ENCODE measurements around the gene NFE2. TPM values are rescaled to one million over a fixed set of nuclear protein-coding genes. Genes with fewer than 3 reads are reported as not detected.
A peak's percentile ranks its signal among the peaks of the same experiment; 100 is the strongest.

NFE2 gene
- total and polyA plus RNA-seq, 2 donors (not counting 3 experiments of a cell fraction or from before 2014, with no cell fraction given), result not detected

DNA sequence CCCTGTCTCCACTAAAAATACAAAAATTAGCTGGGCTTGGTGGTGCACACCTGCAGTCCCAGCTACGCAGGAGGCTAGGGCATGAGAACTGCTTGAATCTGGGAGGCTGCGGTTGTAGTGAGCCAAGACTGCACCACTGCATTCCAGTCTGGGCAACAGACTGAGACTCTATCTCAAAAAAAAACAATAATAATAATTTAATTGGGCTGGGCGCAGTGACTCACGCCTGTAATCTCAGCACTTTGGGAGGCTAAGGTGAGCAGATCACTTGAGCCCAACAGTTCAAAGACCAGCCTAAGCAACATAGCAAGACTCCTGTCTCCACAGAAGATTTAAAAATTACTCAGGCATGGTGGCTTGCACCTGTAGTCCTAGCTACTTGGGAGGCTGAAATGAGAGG lies 47.6 kb downstream of the NFE2 start:
- Histone ChIP-seq H3K27me3 (ENCODE audit: control insufficient read depth in 2 of 2, insufficient read depth in 2 of 2, low read length in 2 of 2) (no peaks in the 10 kb centered on the region), H2AFZ (ENCODE audit: low read depth, low read length) (no peak overlapping the region), H4K20me1 (replicated peaks; ENCODE audit: control insufficient read depth, extremely low read depth, insufficient read depth, low read length) (no peaks in the 10 kb centered on the region), H3K36me3 (ENCODE audit: control insufficient read depth in 2 of 2, extremely low read depth in 1 of 2, insufficient read depth in 2 of 2, low read length in 2 of 2) (peaks cover 7 to 11% of the 10 kb centered on the region in 2 experiments), H3K79me2 (ENCODE audit: control insufficient read depth, insufficient read depth, low read length) (peaks cover 31% of the 10 kb centered on the region), H3K9ac (replicated peaks; ENCODE audit: extremely low read depth, insufficient read depth, low read length) (no peak overlapping the region), H3K27ac (ENCODE audit: insufficient read depth, low read depth, low read length) (no peak overlapping the region), H3K9me3 (replicated peaks; ENCODE audit: control insufficient read depth, insufficient read depth, low read length) (no peaks in the 10 kb centered on the region), H3K4me1 (ENCODE audit: control insufficient read depth, extremely low read depth, insufficient read depth, low read length) (peaks cover 3% of the 10 kb centered on the region), H3K9me1 (replicated peaks; ENCODE audit: control insufficient read depth, extremely low read depth, insufficient read depth, low read length) (no peaks in the 10 kb centered on the region), H3K4me3 (replicated peaks in 1 of 3; ENCODE audit: insufficient read depth in 1 of 3, low read depth in 1 of 3, low read length in 3 of 3) (no peak overlapping the region), H3K4me2 (ENCODE audit: insufficient read depth, low read length) (no peak overlapping the region)
- dilution Hi-C loops (cut with MboI; ENCODE audit: extremely low pct_ligation_motif_present, low sequenced_read_pairs) (no loop called here), intact Hi-C loops (cut with micrococcal nuclease) (no loop called here)
- POLR2A ChIA-PET, result no interaction called here
- TF ChIP-seq FOS (IDR thresholded peaks at IDR 0.05; ENCODE audit: borderline replicate concordance, insufficient read depth, low read length), result no peak
- CTCF ChIA-PET, result interaction anchor here (0.8 to 3.1 kb wide), 5 partner anchors 8 to 83 kb away, joined by 3 to 41 read pairs (median 10); no protein-coding TSS in a partner anchor
- DNase-seq (ENCODE audit: low read depth, low spot score), result no peak
- no TSS peak for BruUV-seq (replicated peaks)
- FAIRE-seq, result no peak

DNA sequence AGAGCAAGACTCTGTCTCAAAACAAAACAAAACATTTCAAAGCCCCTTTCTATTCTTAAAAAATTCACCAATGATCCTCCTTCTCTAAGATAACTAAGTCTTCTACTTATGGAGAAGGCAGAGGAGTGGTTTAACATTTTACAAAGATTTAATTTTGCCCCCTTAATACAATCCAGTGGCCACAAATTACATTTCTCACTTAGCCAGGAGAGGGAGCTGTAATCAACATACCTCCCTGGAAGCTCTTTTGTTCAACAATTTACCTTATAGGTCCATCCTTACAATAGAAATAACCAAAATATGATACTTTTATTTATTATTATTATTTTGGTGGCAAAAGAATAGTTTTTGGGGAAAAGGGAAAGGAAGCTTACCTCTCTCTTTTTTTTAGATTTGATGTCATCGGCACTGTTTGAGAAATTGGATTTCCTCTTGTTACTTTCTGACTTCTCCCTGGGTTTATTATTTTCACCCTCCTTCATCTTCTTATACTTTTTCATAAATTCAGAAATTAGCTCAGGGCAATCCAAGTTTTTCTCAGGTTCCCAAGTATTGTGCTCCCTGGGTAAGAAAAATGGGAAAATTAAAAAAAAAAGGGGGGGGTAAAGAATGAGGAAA lies 49.0 kb downstream of the NFE2 start:
- Histone ChIP-seq H3K79me2 (ENCODE audit: control insufficient read depth, insufficient read depth, low read length) (peaks cover 25% of the 10 kb centered on the region), H3K27me3 (ENCODE audit: control insufficient read depth in 2 of 2, insufficient read depth in 2 of 2, low read length in 2 of 2) (no peaks in the 10 kb centered on the region), H3K36me3 (ENCODE audit: control insufficient read depth in 2 of 2, extremely low read depth in 1 of 2, insufficient read depth in 2 of 2, low read length in 2 of 2) (peaks cover 4 to 7% of the 10 kb centered on the region in 2 experiments), H4K20me1 (replicated peaks; ENCODE audit: control insufficient read depth, extremely low read depth, insufficient read depth, low read length) (no peaks in the 10 kb centered on the region), H3K4me1 (ENCODE audit: control insufficient read depth, extremely low read depth, insufficient read depth, low read length) (no peaks in the 10 kb centered on the region), H3K9ac (replicated peaks; ENCODE audit: extremely low read depth, insufficient read depth, low read length) (no peak overlapping the region), H2AFZ (ENCODE audit: low read depth, low read length) (no peak overlapping the region), H3K9me3 (replicated peaks; ENCODE audit: control insufficient read depth, insufficient read depth, low read length) (no peaks in the 10 kb centered on the region), H3K4me3 (replicated peaks in 1 of 3; ENCODE audit: insufficient read depth in 1 of 3, low read depth in 1 of 3, low read length in 3 of 3) (no peak overlapping the region), H3K4me2 (ENCODE audit: insufficient read depth, low read length) (no peak overlapping the region), H3K27ac (ENCODE audit: insufficient read depth, low read depth, low read length) (no peak overlapping the region), H3K9me1 (replicated peaks; ENCODE audit: control insufficient read depth, extremely low read depth, insufficient read depth, low read length) (no peaks in the 10 kb centered on the region)
- DNase-seq (ENCODE audit: low read depth, low spot score), result peak; percentile 67
- CTCF ChIA-PET, result interaction anchor here (0.6 to 3.1 kb wide), 50 partner anchors 9 to 495 kb away, joined by 3 to 41 read pairs (median 5); partner anchors contain the start of genes CBX5, COPZ1, HNRNPA1 and NFE2
- BruUV-seq (replicated peaks), result no TSS peak
- POLR2A ChIA-PET, result interaction anchor here (0.8 to 1.8 kb wide), 3 partner anchors 28 to 35 kb away, joined by 3 to 15 read pairs (median 6); partner anchors contain the start of genes CBX5 and HNRNPA1
- FAIRE-seq, result no peak
- TF ChIP-seq, protein P1, sequence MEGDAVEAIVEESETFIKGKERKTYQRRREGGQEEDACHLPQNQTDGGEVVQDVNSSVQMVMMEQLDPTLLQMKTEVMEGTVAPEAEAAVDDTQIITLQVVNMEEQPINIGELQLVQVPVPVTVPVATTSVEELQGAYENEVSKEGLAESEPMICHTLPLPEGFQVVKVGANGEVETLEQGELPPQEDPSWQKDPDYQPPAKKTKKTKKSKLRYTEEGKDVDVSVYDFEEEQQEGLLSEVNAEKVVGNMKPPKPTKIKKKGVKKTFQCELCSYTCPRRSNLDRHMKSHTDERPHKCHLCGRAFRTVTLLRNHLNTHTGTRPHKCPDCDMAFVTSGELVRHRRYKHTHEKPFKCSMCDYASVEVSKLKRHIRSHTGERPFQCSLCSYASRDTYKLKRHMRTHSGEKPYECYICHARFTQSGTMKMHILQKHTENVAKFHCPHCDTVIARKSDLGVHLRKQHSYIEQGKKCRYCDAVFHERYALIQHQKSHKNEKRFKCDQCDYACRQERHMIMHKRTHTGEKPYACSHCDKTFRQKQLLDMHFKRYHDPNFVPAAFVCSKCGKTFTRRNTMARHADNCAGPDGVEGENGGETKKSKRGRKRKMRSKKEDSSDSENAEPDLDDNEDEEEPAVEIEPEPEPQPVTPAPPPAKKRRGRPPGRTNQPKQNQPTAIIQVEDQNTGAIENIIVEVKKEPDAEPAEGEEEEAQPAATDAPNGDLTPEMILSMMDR (IDR thresholded peaks at IDR 0.05; ENCODE audit: extremely low read depth in 1 of 2, insufficient read depth in 1 of 2, low read depth in 1 of 2, low read length in 2 of 2), result peak; percentile 43 to 46
- TF ChIP-seq FOS (IDR thresholded peaks at IDR 0.05; ENCODE audit: borderline replicate concordance, insufficient read depth, low read length), result no peak
- intact Hi-C loops (cut with micrococcal nuclease), result loop anchor here (1.0 kb wide), 4 partner anchors 28 to 117 kb away; no protein-coding TSS in a partner anchor
- dilution Hi-C loops (cut with MboI; ENCODE audit: extremely low pct_ligation_motif_present, low sequenced_read_pairs), result no loop called here
